GM18507 (cell line): ENCODE measurements around the gene C5orf63.
"Not testable (repeated sequence)": the region's sequence is repeated elsewhere in the genome, so short reads cannot be mapped to it uniquely, and the experiment has no call there.

Experiments
- DNase-seq: peaks from one replicate; pipeline ENCODE4 v3.0.0; 2011; ENCODE audit warnings: low read depth; ENCODE audit not compliant: insufficient read length; ENCODE audit errors: extremely low spot score
- FAIRE-seq: peaks from 2 replicates; lab custom pipeline; 2011; peaks lifted over from hg19 to GRCh38; lab: Jason Lieb, UNC

The C5orf63 gene

DNA sequence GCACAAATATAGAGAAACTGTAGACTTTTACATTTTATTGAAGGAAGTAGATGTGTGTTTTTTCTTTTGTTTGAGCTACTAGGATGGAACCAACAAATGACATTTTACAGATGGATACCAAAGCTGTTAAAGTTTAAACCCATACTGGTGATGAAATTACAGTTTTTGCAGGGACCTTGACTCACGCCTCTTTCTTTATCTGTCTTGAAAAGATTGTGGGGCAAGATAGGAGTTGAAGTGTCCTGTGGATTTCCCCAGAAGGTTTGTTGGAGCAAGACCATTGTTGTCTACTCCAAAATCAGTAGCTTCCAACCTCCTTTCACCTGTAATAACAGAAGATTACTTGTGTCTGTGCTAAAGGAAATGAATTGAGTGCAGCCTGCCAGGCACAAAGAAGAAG, 4.1 kb upstream of the C5orf63 start:
- FAIRE-seq (no peak), DNase-seq (no peak)

GRCh38 chr5:127076315-127077129, 3.2 kb upstream of the C5orf63 start:
- FAIRE-seq (no peak), DNase-seq (no peak)

- FAIRE-seq, result no peak
Observed at GRCh38 chr5:127074466-127074865, 1.2 kb upstream of the C5orf63 start.

DNA sequence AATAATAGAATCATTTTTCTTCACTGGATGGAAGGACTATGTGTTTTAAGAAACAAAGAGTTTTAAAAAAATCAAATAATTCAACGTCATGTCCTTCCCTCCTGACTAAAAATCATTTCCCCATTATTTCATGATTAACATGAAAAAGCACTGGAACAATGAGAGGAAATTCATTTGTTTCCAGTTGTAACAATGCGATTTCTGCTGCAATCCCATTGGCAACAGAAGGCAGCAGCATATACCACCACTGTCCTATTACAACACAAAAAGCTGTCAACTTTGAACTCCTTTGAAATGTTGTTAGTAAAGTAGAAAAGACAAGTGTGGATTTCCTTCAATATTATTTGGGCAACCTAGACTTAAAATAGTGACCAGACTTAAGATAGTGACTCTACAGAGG, 3.1 kb downstream of the C5orf63 start:
- DNase-seq, result no peak
- no peak for FAIRE-seq

More at GRCh38 chr5:127074466-127074865, 1.2 kb upstream of the C5orf63 start:
- no peak for DNase-seq

GRCh38 chr5:127068493-127069214, 4.6 kb downstream of the C5orf63 start:
- DNase-seq (no peak), FAIRE-seq (no peak)

GRCh38 chr5:127066721-127067120, 6.6 kb downstream of the C5orf63 start:
- DNase-seq (no peak), FAIRE-seq (no peak)

DNA sequence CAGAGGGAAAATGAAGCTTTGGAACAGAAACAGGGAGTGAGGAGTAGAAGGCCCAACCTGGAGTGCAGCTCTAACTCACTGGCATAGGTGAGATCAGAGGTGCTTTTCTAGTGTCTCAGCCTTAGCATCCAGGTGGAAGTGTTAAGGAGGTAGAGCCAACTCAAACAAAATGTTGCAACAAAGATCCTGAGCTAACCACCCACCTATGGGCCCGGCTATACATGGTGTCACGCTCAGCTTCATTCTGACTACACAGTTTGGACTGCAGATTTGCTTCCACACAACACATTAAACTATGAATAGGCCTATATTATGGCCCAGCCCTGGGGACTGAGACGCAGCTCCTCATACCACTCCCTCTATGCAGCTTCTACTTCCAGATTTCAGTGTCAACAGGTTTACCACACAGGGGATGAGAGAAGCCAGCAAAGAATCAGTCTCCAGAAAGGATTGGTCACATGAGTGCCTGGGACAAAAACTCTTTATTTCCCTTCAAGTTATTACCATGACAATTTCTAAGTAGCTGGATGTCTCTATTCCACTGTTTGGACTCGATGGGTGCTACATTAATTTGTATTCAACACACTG, 9.0 kb downstream of the C5orf63 start:
- no peak for DNase-seq
- FAIRE-seq, result no peak

GRCh38 chr5:127063257-127063913, 9.9 kb downstream of the C5orf63 start:
- DNase-seq (no peak), FAIRE-seq (no peak)

- no peak for DNase-seq
- no peak for FAIRE-seq
Observed at GRCh38 chr5:127061956-127062355, 11.3 kb downstream of the C5orf63 start.

DNA sequence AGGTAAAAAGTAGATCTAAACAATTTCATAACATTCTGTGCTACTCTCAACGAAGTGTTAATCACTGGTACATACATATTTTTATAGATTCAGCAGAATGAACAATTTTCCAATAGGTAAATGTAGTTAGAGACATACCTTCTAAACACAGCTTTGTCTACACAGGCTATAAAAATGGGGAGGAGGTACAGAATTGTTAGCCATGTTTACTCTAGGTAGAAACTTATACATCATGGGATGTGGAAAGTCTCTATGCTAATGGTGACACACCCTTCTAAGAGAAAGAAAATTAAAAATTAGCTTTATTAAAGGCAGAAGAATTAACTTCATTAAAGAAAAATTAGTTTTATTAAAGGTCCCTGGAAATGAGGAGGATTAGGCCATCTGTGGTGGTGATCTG, 11.8 kb downstream of the C5orf63 start:
- no peak for FAIRE-seq
- no peak for DNase-seq

DNA sequence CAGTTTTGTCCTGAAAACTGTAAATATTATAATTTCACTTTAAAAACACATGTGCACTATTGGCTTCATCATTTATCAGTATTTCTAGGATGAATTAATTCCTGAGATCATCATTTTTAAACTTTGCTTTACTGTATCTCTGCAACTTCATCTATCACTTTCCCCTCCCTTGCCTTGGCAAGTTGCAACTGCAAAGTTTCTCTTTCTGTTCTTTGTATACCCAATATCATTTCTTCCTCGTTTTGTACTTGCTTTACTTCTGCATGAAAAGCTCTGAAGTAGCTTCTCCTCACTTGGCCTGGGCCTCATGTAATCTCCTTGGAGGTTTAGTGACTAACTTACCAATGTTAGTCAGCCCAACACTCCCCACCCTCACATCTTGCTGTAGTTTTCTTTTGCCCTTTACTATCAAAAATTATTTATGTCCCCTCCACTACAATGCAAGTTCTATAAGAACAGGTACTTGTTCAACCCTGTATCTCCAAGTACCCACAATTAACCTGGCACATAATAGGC, 12.8 kb downstream of the C5orf63 start:
- FAIRE-seq, result peak; percentile 33
- no peak for DNase-seq

GRCh38 chr5:127056896-127057295, 16.4 kb downstream of the C5orf63 start:
- no peak for FAIRE-seq
- no peak for DNase-seq

DNA sequence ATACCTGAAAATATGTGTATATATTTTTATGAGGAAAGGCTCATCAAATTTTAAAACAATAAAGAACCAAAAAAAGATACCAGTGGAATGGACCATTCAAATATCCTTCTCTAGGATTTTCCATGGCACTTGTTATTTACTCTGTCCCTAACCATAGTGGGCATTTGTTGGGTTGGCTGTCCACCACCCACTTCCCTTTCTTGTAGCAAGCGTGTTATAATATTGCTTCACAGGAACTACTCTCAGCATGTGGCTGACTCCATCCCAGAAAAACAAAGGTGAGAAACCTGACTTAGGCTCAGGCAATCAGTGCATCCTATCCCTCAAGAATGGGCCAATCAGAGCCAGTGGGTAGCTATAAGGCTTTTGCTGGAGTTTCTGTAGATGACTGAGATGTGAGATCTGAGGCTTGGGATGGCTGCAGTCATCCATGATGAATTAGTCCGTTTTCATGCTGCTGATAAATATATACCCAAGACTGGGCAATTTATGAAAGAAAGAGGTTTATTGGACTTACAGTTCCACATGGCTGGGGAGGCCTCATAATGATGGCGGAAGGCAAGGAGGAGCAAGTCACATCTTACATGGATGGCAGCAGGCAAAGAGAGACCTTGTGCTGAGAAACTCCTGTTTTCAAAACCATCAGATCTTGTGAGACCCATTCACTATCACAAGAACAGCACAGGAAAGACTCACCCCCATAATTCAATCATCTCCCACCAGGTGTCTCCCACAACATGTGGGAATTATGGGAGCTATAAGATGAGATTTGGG, 17.2 kb downstream of the C5orf63 start:
- peak; percentile 26 for FAIRE-seq
- no peak for DNase-seq

DNA sequence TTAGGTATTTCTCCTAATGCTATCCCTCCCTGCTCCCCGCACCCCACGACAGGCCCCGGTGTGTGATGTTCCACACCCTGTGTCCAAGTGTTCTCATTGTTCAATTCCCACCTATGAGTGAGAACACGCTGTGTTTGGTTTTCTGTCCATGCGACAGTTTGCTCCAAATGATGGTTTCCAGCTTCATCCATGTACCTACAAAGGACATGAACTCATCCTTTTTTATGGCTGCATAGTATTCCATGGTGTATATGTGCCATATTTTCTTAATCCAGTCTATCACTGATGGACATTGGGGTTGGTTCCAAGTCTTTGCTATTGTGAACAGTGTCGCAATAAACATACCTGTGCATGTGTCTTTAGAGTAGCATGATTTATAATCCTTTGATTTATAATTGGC, 19.8 kb downstream of the C5orf63 start:
- not testable (repeated sequence) for DNase-seq, FAIRE-seq

DNA sequence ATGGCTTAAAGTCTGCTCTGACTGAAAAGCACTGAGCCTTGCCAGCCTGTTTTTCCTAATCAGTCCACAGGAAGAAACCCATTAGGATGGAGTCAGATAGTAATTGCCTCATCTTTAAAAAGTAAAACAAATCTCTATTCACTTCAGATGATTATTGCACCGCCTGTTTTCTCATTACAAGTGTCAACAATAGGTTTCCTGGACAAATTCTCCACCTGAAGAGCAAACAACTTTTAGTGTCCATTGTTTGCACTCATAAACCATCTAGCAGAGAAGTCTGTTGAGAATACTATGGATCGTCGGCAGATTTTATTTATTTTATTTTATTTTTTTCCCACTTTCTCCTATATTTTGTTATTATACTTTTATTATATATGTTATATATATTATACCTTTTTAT, 20.3 kb downstream of the C5orf63 start:
- FAIRE-seq, result no peak

DNA sequence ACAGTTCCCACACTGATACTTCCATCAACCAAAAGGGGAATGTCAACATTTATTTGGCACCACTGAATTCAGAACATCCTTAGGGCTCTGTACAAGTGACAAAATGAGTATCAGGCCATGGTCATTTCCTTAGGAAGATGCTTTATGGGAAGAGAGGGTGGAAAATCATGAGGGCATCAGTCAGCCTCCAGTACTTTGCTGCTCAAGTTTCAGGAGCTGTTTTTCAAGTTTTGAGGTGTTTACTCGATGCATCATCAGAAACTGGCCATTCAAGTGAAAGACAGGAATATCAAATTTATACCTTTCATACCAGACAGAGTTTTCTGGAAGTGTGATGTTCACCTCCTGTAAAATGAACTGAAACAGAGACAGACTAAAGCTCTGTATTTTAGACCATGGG, 21.7 kb downstream of the C5orf63 start:
- DNase-seq (no peak), FAIRE-seq (no peak)

More for the DNA sequence above, 20.3 kb downstream of the C5orf63 start:
- no peak for DNase-seq

- FAIRE-seq (no peak), DNase-seq (no peak)
Observed at GRCh38 chr5:127046343-127047072, 26.8 kb downstream of the C5orf63 start.

- DNase-seq (no peak), FAIRE-seq (no peak)
Observed at GRCh38 chr5:127042593-127042992, 30.7 kb downstream of the C5orf63 start.
